ENCODE measurements around the gene CSF2RB.

CSF2RB gene

GRCh38 chr22:36922711-36923110 is 9.3 kb downstream of the CSF2RB start:
- no peak for DNase-seq

- DNase-seq = no peak
Observed at GRCh38 chr22:36923131-36923788, 9.8 kb downstream of the CSF2RB start.

GRCh38 chr22:36924151-36924698 is 10.8 kb downstream of the CSF2RB start:
- DNase-seq = no peak

GRCh38 chr22:36925388-36926290 is 12.2 kb downstream of the CSF2RB start:
- DNase-seq = no peak

GRCh38 chr22:36926309-36926708 is 12.9 kb downstream of the CSF2RB start:
- no peak for DNase-seq

GRCh38 chr22:36926721-36927435 is 13.4 kb downstream of the CSF2RB start:
- DNase-seq = no peak

- DNase-seq = no peak
Observed at GRCh38 chr22:36927671-36928070, 14.2 kb downstream of the CSF2RB start.

GRCh38 chr22:36928196-36928595 is 14.8 kb downstream of the CSF2RB start:
- no peak for DNase-seq

GRCh38 chr22:36928786-36929535 is 15.5 kb downstream of the CSF2RB start:
- DNase-seq = no peak

- DNase-seq = no peak
Observed at GRCh38 chr22:36929621-36930020, 16.2 kb downstream of the CSF2RB start.

GRCh38 chr22:36930041-36930935 is 16.9 kb downstream of the CSF2RB start:
- no peak for DNase-seq

GRCh38 chr22:36931446-36931845 is 18.0 kb downstream of the CSF2RB start:
- DNase-seq = no peak

- DNase-seq = no peak
Observed at GRCh38 chr22:36933629-36934417, 20.4 kb downstream of the CSF2RB start.

- no peak for DNase-seq
Observed at GRCh38 chr22:36934418-36935312, 21.2 kb downstream of the CSF2RB start.

GRCh38 chr22:36935313-36935610 is 21.8 kb downstream of the CSF2RB start:
- no peak for DNase-seq

- no peak for DNase-seq
Observed at GRCh38 chr22:36935694-36936093, 22.3 kb downstream of the CSF2RB start.

- no peak for DNase-seq
Observed at GRCh38 chr22:36936362-36937116, 23.1 kb downstream of the CSF2RB start.

GRCh38 chr22:36937319-36938027 is 24.0 kb downstream of the CSF2RB start:
- no peak for DNase-seq
